ENCODE measurements around the gene RNASE1.
"Not testable (repeated sequence)": the region's sequence is repeated elsewhere in the genome, so short reads cannot be mapped to it uniquely, and the experiment has no call there.

Gene RNASE1

DNA sequence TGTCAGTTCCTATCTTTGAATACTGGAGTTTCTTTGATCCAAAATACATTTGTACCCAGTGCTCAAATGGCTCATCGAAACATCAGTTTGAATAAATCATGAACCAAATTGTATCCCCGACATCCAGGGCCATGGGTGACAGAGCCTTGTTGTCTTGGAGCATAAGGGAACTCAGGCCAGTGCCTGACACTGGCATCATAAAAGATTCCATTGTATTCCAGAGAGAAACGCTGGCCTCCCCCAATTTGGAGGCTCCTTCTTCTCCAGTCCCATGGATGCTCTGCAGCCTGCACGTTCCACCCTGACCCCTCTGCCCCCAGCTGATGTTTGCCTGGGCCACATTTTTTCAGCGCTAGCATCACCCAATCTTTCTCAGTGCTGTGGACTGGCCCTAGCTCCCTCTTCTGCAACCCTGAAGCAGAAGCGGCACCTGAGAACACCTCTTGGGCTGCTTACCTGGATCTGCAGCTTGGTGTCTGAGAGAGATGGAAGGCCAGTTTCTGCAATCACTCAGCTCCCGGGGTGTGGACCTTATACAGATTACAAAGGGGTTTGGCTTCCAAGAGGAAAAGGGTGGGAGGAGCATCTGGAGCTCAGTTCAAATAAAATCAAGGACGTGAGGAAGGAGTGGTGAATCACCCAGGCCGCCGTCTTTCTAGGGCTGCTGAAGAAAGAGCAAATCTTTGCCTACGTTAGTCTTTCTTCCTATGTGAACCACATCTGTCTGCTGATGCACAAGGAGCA is at the start of gene RNASE1:
TSS of gene RNASE1 (minus strand) at position 504 of the 744 bp plus-strand sequence. CDS start 776 bp downstream, outside the sequence.
- no peak for DNase-seq (ENCODE audit: low spot score)

DNA sequence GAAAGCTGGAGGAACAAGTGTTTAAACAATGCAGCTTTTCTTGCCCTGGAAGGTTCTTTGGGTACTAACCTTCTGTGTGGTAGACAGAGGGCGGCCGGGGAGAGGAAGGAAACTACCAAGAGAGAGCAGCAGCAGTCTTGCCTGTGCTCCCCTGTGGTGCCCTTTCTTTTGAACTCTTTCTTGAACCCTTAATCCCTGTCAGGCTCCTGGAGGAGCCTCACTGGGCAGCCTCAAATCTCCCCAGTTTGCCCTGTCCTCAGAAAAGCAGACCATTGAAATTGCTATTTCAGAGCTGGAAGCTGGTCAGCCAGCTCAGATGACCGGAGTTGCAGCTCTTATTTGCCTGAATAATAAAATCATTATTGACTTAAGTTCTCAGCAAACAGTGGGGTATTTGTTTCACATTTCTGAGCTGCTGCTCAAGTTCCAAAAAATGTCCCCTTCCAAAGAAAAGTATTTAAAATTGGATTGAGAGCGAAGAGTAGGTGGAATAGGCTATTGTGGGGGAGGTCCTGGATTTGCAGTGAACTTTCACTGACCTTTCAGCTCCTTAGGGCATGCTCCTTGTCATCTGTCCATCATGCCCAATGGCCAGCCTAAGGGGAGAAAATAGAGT is 46.4 kb upstream of the RNASE1 start:
- no peak for DNase-seq (ENCODE audit: low spot score)

DNA sequence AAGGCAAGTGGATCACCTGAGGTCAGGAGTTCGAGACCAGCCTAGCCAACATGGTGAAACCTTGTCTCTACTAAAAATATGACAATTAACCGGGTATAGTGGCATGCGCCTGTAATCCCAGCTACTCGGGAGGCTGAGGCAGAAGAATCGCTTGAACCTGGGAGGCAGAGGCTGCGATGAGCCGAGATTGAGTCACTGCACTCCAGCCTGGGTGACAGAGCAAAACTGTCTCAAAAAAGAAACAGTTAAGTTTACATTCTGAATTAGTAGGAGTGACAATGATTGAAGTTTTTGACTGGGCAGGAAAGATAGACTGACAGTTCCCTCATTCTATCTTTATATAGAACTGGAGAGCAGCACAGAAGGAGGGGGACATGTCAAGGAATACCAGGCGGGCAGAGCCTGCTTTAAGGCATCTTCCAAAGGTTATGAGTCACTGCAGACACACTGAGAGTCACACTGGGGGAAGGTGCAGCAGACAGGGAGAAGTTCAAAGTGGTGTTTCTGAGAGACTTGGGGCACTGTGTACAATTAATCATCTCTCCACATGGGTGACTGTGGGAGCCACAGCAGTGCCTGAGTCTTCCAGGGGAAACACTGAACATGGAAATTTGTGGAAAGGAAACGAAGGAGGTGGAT is 45.8 kb upstream of the RNASE1 start:
- DNase-seq (ENCODE audit: low spot score), result no peak

DNA sequence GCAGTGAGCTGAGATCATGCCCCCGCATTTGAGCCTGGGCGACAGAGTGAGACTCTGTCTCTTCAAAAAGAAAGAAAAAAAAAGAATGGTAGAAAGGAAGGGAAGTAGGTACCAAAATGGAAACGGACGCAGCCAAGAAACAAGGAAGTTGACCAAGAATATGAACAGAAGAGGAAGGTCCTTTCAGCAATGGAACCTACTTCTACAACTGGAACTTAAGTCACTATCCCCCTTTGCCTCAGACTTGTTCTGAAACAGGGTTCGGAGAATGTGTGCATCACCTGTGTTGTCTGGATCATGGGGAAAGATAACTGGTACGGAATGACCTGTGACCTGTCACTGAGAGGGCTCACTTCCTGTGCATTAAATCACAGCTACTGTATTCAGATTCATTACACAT is 43.9 kb upstream of the RNASE1 start:
- DNase-seq (ENCODE audit: low spot score), result no peak

DNA sequence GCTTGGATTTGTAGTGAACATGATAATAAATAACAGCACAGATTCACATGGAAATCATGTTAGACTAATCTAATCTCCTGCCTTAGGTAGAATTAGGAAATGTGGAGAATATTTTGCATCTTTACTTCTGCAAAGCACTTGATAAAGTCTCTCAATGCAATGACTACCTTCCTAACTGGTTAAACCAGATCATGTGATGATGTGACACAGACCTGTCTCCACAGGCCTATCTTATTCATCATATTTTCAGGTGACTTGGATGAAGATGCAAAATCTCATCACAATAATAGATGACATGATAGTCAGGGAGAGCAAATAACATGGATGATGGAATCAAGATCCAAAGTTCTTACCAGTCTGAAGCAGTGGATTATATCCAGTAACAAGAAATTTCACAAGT is 38.5 kb upstream of the RNASE1 start:
- DNase-seq (ENCODE audit: low spot score), result no peak

DNA sequence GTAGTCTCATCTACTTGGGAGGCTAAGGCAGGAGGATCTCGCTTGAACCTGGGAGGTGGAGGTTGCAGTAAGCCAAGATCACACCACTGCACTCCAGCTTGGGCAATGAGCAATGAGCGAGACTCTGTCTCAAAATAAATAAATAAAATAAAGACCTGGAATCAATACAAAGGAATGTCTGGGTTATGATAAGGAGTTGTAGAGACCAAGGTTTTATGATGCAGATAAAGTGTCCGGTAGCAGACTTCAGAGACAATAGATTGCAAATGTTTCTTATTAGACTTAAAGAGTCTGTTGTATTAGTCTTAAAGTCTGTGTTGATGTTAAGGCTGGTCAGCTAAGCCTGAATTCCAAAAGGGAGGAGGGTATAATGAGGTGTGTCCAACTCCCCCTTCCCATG is 35.2 kb upstream of the RNASE1 start:
- DNase-seq (ENCODE audit: low spot score), result no peak

DNA sequence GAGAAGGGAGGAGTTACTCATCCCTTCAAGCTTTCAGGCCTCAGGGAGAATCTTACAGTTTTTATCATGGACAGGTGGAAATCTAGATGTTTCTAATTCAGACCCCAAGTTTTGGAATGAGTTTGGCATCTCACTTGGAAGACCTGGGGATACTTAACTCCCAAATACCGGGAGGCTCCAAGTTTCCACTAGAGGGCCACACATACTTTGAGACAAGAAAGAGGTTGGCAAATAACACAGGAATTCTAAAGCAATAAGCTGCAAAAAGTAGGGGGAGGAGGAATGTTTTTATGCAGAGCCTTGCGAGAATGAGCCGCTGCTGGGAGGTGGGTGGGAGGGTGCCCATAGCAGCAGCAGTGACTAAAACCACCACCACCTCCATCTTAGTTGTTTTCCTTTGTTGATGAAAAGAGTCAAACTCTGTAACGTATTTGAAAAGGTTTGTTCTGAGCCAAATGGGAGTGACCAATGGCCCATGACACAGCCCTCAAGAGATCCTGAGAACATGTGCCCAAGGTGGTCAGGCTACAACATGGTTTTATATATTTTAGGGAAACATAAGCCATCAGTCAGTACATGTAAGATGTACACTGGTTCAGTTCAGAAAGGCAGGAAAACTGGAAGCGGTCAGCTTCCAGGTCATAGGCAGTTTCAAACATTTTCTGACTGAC is 34.2 kb upstream of the RNASE1 start:
- no peak for DNase-seq (ENCODE audit: low spot score)

DNA sequence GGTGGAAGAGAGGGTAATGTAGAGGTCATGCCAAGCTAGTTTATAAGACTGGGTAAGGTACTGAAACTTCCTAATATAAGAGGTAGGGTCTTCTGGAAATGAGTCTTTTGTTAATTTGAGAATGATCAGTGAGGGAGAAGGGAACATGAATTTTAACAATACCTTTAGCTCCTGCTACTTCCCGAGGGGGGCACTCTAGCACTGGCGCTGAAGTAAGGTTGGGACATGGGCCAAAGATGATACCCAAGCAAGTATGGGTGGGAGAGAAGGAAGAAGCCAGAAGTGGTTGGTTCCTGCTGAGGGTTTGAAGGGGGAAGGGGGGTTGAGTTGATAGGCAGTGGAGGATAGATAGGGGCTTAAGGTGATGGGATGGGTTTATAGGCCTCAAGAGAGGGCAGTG is 32.3 kb upstream of the RNASE1 start:
- no peak for DNase-seq (ENCODE audit: low spot score)

DNA sequence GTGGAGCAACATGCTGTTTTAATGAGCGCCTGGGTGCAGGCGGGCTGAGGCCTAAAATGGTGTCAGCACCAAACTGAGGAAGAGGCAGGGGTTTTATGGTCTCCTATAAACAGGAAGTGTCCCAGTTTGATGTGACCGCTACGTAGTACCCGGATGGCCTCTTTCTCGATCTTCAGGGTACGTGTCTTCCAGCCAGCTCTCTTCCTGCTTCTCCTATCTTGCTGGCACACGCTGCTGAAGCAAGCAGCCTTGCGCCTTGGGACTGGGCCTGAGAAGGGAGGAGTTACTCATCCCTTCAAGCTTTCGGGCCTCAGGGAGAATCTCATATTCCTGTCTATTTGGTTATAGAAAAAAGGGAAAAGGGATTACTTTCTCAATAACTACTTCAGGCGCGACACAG is 28.2 kb upstream of the RNASE1 start:
- no peak for DNase-seq (ENCODE audit: low spot score)

DNA sequence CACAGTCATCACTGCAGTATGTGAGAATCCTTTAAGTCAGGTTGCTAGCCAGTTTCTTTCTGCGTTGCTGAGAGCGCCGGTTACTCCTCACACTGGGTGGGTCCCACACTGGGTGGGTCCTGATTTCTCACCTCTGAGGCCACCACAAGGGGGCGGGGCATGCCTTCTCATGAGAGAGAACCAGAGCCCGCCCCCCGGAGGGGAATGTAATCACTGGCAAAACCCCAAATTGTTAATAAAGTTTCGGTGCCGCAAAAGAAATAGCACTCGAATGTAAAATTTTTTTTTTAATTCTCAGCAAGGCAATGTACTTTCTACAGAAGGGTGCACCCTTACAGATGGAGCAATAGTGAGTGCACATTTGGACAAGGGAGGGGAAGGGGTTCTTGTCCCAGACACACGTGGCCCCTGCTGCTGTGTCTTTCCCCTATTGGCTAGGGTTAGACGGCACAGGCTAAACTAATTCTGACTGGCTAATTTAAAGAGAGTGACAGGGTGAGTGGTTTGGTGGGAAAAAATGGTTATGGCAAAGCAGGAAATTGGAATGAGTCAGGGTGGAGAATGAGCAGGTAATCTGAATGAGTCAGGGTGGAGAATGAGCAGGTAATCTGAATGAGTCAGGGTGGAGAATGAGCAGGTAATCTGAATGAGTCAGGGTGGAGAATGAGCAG is 25.5 kb upstream of the RNASE1 start:
- not testable (repeated sequence) for DNase-seq (ENCODE audit: low spot score)

DNA sequence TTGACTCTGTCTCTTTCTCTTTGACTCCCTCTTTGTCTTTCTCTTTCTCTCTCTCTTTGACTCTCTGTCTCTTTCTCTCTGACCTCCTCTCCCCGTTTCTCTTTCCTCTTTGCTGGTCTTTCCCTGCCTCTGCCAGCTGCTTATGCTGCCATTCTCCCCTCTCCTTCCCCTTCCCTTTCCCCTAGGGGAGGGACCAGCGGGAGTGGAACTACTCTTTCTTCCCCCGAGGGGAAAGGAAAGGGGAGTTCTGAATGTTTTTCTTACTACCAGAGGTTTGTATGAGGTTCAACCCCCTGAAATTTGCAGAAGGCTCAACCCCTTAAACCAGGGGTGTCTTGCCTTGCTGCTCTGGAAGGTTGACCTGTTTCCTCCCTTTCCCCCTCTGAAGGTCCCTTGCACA is 24.7 kb upstream of the RNASE1 start:
- DNase-seq (ENCODE audit: low spot score), result no peak

DNA sequence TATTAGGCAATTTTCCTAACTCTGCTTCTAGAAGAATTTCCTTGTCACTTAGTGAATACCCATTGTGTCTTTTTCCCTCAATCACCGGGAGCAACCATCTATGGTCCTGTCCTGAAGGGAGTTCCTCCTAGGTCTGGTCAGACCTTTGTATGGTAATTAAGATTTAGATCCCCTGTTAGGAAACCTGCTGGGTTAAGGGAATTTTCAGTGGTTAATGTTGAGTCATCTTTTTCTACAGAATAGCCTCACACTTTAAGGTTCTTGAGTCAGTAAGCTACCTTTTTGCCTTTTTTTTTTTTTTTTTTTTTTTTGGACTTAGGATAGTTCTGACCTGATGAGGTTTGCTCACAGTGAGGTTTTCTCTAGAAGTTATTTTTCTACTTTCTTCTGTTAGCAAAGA is 24.0 kb upstream of the RNASE1 start:
- DNase-seq (ENCODE audit: low spot score), result not testable (repeated sequence)

DNA sequence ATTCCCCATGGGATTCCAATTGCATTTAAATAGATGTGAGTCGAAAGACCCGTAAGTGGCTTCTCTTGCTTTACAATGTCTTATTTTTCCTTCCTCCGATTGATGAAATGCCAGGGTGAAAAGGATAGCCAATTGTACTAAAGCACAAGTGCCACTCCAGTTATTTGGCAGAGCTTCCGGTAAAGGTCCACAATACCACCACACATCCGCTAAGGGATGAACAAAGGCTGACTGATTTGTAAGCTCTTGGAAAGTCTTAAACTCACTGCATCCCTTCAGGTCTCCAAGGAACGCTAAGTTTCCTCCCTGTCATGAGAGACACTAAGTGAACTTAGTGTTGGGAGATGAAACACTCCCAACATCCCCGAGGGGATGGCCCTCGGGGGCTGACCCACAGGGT is 21.2 kb upstream of the RNASE1 start:
- DNase-seq (ENCODE audit: low spot score), result no peak

DNA sequence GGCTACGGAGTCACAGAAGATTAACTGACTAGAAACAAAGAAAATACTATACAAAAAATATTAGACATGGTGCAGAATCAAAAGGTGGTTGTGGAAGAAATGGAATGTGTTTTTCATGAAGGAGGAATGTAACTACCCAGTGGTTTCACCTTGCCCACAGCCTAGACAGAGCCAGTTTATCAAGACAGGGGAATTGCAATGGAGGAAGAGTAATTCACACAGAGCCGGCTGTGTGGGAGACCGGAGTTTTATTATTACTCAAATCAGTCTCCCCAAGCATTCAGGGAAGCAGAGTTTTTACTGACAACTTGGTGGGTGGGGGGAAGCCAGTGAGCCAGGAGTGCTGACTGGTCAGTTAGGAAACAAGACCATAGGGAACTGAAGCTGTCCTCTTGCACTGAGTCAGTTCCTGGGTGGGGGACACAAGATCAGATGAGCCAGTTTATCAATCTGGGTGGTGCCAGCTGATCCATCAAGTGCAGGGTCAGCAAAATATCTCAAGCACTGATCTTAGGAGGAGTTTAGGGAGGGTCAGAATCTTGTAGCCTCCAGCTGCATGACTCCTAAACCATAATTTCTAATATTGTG is 19.0 kb upstream of the RNASE1 start:
- not testable (repeated sequence) for DNase-seq (ENCODE audit: low spot score)

DNA sequence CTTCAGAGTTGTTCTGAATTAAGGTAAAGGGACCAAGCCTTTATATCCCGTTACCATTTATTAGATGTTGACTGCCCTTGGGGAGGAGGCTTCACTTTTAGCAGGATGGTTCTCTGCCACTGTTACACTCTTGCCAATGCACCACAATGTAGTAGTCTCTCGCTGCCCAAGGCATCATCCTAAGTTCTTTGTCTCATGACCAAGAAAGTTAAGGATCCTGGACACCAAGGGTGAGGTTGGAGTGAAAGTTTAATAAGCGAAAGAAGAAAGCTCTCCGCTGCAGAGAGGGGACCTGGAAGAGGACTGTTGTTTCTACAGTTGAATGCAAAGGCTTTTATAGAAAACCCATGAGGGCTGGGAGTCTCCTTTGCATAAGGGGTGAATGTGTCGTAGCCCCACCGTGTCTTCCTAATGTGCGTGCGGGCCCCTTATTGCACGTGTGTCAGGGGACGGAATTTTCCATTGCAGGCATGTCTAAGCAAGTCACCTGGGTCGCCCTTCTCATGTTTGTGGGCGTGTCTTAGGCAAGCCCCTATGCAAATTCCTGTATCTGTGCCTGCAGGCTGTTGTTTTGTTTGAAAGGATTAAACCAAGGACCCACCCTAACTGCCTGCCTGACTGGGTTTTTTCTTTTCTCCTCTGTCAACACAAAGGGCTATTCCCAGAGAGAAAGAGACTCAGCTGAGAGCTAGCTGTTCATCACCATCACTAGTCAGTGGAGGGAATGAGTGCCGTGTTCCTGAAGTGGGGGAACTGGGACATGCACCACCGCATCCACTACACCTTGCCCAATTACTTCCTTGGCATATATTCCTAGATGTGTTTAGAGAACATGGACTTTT is 17.6 kb upstream of the RNASE1 start:
- no peak for DNase-seq (ENCODE audit: low spot score)

DNA sequence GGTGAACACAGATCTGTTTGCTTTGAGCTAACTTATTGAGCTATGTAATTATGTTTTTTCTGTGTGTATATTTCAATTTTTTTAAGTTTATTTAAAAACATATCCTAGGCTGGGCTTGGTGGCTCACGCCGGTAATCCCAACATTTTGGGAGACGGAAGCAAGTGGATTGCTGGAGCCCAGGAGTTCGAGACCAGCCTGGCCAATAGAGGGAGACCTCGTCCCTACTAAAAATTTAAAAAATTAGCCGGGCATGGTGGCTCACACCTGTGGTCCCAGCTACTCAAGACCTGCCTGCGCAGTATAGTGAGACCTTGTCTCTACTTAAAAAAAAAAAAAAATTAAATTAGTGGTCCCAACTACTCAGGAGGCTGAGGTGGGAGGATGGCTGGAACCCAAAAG is 16.2 kb upstream of the RNASE1 start:
- no peak for DNase-seq (ENCODE audit: low spot score)

DNA sequence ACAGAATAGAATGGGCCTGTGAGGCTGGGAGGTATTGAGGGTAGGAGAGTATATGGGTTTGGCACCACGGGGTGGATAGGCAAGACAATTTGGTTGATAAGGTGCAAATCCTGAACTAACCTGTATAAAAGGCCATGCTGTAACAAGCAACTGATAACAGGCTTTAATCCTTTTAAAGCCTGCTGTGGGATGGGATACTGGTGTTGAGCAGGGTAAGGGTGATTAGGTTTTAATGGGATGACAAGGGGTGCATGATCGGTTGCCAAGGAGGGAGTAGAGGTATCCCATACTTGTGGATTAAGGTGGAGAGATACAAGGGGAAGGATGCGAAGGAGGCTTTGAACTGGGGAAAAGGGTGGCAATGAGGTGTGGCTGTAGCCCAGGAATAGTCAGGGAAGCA is 13.3 kb upstream of the RNASE1 start:
- not testable (repeated sequence) for DNase-seq (ENCODE audit: low spot score)

DNA sequence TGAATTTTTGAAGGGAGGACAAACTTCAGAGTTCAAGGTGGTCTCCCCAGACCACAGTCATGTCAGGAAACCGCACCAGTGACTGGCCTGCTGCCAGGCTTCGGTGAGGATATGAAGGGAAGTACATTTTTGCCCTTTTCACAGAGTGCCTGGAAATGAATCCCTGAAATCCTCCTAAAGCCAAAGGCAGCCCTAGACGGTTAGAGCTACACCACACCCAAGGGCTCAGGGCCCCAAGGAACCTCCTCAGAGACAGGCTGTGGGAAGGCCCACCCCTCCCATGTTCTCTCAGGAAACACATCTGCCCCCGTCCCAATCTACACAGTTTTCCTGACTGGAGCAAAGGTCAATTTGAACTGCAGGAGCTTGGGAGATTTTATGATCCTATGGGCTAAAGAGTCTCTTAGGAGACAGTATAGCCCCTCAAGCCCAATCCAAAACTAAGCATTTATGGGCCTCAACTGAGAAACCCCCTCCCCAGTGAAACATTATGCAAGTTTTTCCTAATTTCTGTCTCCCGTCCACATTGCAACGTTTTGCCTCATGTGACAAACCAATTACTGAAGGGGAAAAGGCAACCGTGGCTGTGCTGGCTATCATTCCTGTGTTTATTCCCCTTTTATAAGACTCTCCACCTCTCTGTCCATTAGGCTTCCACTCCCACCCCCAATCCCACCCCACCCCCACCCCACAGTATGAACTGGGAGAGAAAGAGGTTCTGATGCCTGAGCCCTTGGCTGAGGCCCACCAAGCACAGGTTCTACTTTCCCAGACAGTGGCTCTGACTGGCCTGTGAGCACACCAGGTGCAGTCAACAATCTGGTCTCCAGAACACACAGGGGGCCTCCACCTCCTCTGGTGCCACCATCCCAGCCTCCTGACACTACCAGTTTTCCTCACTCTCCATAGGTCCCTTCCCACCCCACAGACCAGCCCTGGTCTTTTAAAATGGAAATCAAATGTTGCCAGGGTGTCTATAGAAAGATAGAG is 9.6 kb upstream of the RNASE1 start:
- DNase-seq (ENCODE audit: low spot score), result no peak

DNA sequence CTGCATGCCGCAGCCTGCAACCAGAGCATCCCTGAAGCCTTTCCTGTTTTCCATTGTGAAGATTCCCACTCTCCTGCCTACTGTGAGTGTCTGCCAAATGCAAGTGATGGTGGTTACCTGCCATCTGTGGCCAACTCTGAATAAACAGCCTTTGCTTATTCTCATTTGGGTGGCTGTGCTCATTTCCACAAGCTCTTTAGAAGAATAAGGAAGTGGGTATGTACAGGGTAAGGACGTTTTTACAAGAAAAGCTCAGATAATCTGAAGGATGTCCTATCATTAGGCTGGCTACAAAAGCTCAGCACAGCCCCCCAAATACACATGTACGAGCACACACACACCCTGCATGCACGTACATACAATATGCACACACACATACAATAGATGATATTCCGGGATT is 7.3 kb upstream of the RNASE1 start:
- DNase-seq (ENCODE audit: low spot score), result no peak

DNA sequence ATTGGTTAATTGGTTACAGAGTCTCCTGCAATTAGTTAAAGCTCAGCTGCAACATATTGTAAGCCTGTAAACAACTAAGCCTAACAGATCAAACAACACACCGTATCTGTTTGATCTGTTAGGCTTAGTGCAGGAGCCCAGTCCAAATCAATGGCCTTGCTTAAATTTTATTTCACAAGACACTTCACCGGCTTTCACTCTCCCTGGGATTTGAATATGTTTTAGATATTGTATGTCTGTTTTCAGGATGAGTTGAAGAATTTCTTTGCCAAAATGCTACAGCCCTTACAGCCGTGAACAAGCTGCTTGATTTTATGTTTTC is 5.5 kb upstream of the RNASE1 start:
- DNase-seq (ENCODE audit: low spot score), result no peak

Measured in germinal center (tissue), 1 donor.